Type B pancreatic cell (in vitro differentiated cells): ENCODE data around the gene ARHGAP4. TPM values are rescaled to one million over a fixed set of nuclear protein-coding genes. Genes with fewer than 3 reads are reported as not detected.

Experiments
- DNase-seq: peaks from one replicate; pipeline ENCODE4 v3.0.0; 2021; ENCODE audit warnings: mixed read lengths; ENCODE audit not compliant: unreplicated experiment; ENCODE audit errors: extremely low spot score
- H3K27ac Mint-ChIP-seq: 2 replicates; pipeline ENCODE4 v1.8.0; 2021; ENCODE audit warnings: mild to moderate bottlenecking, mixed read lengths
- H3K27me3 Mint-ChIP-seq: 2 replicates; pipeline ENCODE4 v1.8.0; 2021; ENCODE audit warnings: mixed read lengths
- H3K36me3 Mint-ChIP-seq: 2 replicates; pipeline ENCODE4 v1.8.0; 2021; ENCODE audit warnings: mixed read lengths
- H3K4me1 Mint-ChIP-seq: one replicate; pipeline ENCODE4 v1.8.0; 2021; ENCODE audit warnings: mixed read lengths; ENCODE audit not compliant: unreplicated experiment
- H3K4me3 Mint-ChIP-seq: 2 replicates; pipeline ENCODE4 v1.8.0; 2021; ENCODE audit warnings: mild to moderate bottlenecking, mixed read lengths
- H3K9me3 Mint-ChIP-seq: 2 replicates; pipeline ENCODE4 v1.8.0; 2021; ENCODE audit warnings: mixed read lengths
- total RNA-seq: library from RNA; stranded (reverse); gene quantifications from 2 replicates; pipeline ENCODE4 v1.2.1, GENCODE V29; 2021; ENCODE audit warnings: low replicate concordance
- TF ChIP-seq, protein P1 (sequence below): fragments of 200-600 bp; sonication (generic); conservative IDR thresholded peaks from 2 replicates; pipeline ENCODE4 v1.5.0; 2021; ENCODE audit warnings: antibody characterized with exemption, mild to moderate bottlenecking

ARHGAP4 gene
- total RNA-seq, 1 donor from 2014 or later: 8.8 TPM

DNA sequence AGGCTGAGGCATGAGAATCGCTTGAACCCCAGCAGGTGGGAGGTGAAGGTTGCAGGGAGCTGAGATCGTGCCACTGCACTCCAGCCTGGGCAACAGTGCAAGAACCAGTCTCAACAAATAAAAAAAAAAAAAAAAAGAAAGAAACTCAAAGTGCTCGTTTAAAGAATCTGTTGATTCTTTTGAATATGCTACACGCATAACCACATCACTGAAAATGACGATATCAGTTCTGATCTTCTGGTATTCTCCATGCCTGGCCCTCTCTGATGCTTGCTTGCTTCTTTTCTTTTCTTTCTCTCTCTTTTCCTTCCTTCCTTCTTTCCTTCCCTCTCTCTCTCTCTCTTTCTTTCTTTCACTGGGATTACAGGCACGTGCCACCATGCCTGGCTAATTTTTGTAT, 14.3 kb downstream of the ARHGAP4 start:
- Mint-ChIP-seq H3K36me3 (no peaks in the 10 kb centered on the region), H3K4me3 (no peak overlapping the region), H3K9me3 (no peaks in the 10 kb centered on the region), H3K27me3 (no peaks in the 10 kb centered on the region), H3K27ac (no peak overlapping the region), H3K4me1 (no peaks in the 10 kb centered on the region)
- TF ChIP-seq, protein P1, sequence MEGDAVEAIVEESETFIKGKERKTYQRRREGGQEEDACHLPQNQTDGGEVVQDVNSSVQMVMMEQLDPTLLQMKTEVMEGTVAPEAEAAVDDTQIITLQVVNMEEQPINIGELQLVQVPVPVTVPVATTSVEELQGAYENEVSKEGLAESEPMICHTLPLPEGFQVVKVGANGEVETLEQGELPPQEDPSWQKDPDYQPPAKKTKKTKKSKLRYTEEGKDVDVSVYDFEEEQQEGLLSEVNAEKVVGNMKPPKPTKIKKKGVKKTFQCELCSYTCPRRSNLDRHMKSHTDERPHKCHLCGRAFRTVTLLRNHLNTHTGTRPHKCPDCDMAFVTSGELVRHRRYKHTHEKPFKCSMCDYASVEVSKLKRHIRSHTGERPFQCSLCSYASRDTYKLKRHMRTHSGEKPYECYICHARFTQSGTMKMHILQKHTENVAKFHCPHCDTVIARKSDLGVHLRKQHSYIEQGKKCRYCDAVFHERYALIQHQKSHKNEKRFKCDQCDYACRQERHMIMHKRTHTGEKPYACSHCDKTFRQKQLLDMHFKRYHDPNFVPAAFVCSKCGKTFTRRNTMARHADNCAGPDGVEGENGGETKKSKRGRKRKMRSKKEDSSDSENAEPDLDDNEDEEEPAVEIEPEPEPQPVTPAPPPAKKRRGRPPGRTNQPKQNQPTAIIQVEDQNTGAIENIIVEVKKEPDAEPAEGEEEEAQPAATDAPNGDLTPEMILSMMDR: no peak
- DNase-seq: no peak

DNA sequence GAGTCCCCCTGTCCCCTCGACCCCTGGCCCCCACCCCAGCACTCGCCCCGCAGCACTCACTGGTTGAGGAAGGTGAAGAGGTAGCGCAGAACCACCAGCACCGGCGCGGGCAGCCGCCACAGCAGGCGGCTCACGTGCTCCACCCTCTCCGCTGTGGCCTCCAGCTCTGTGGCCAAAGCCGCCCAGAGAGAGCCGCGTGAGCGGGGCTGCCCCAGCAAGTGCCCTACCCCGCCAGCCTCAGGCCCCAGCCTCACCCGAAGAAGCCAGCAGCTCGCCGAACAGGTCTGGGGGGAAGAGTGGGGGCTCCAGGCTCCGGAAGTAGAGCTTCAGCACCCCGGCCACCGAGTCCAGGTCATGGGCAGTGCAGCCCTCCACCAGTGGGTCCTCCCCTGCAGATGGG, 15.6 kb downstream of the ARHGAP4 start:
- Mint-ChIP-seq H3K36me3 (no peaks in the 10 kb centered on the region), H3K27me3 (no peaks in the 10 kb centered on the region), H3K27ac (no peak overlapping the region), H3K9me3 (no peaks in the 10 kb centered on the region), H3K4me3 (no peak overlapping the region), H3K4me1 (no peaks in the 10 kb centered on the region)
- DNase-seq: no peak
- TF ChIP-seq, protein P1: no peak

DNA sequence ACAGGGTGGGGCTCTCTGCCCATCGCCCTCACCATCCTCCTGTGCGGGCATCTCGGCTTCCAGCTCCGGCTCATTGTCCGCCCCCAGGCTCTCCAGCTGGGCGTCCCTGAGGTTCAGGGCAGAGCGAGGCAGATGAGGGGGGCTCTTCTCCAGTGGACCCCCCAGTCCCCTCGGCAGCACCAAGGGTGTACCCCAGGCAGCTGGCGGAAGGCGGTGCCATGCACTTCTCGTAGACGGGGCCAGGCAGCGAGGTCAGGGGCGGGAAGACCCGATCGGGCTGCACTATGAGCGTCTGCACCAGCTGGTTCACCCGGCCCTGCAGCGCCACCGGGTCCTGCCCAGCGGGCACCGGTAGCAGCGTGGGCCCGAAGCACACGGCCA, 16.1 kb downstream of the ARHGAP4 start:
- no peak overlapping the region for H3K4me3 Mint-ChIP-seq
- TF ChIP-seq, protein P1: no peak
- no peak overlapping the region for H3K27ac Mint-ChIP-seq
- DNase-seq: no peak
- no peaks in the 10 kb centered on the region for H3K9me3 Mint-ChIP-seq
- no peaks in the 10 kb centered on the region for H3K36me3 Mint-ChIP-seq
- H3K27me3 Mint-ChIP-seq: no peaks in the 10 kb centered on the region
- H3K4me1 Mint-ChIP-seq: no peaks in the 10 kb centered on the region

- Mint-ChIP-seq H3K4me3 (no peak overlapping the region), H3K27me3 (no peaks in the 10 kb centered on the region), H3K4me1 (no peaks in the 10 kb centered on the region), H3K36me3 (no peaks in the 10 kb centered on the region), H3K9me3 (no peaks in the 10 kb centered on the region), H3K27ac (no peak overlapping the region)
- TF ChIP-seq, protein P1: no peak
- DNase-seq: no peak
These were observed 16.8 kb downstream of the ARHGAP4 start for GRCh38 chrX:153909024-153909979.

DNA sequence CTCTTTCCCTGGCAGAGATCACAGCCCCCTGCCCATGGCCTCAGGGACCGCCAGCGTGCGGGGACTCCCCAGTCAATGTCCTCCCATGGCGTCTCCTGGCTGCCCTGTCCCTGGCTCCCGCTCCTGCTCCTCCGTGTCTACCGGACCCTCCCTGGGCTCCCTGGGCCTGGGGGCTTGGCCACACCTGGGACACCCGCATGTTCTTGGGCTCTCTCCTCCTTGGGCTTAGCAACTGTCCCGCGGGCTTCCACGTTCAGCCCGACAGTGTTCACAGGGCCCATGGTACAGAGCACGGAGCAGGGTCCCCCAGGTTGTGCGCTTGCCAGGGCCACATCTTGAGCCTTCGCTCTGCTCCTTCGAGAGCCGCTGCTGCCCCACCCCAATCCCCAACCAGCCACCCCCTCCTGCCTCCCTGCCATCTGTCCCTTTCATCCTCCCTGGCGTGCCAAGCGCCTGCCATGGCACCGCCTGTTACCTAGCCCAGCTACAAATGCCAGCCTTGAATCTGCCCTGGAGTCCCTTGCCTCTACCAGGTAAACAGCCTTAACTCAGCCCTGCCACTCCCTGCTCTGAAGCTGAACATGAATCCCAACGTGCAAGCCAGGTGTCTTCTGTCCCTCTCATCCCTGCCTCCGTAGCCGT, 17.7 kb downstream of the ARHGAP4 start:
- no peaks in the 10 kb centered on the region for H3K36me3 Mint-ChIP-seq
- H3K4me3 Mint-ChIP-seq: no peak overlapping the region
- no peaks in the 10 kb centered on the region for H3K9me3 Mint-ChIP-seq
- TF ChIP-seq, protein P1: no peak
- no peaks in the 10 kb centered on the region for H3K27me3 Mint-ChIP-seq
- H3K27ac Mint-ChIP-seq: no peak overlapping the region
- DNase-seq: no peak
- no peaks in the 10 kb centered on the region for H3K4me1 Mint-ChIP-seq
